Gastrocnemius medialis (tissue), 4 donors: Measurements from ENCODE around the gene PPT2.

ENCODE experiments used
- POLR2A ChIP-seq, 2 donors: fragments of 450-650 bp; IDR thresholded peaks; one replicate each; pipeline ENCODE4 v1.6.1; 2017; ENCODE audit warnings: antibody characterized with exemption in 2 of 2, mild to moderate bottlenecking in 2 of 2, moderate library complexity in 2 of 2
- TF ChIP-seq, protein P1 (sequence below), 5 experiments: fragments of 450-650 bp in 3 of 5; fragments of 200-600 bp in 2 of 5; sonication (generic) in 2 of 5; IDR thresholded peaks in 4 of 5; conservative IDR thresholded peaks in 1 of 5; 1 replicate in 4 of 5; 2 replicates in 1 of 5; pipeline ENCODE4 v1.5.1; 2016 to 2019; ENCODE audit warnings: antibody characterized with exemption in 5 of 5, mild to moderate bottlenecking in 3 of 5, moderate library complexity in 3 of 5

GRCh38 chr6:32117461-32117860, 36.5 kb upstream of the PPT2 start:
- TF ChIP-seq, protein P1, sequence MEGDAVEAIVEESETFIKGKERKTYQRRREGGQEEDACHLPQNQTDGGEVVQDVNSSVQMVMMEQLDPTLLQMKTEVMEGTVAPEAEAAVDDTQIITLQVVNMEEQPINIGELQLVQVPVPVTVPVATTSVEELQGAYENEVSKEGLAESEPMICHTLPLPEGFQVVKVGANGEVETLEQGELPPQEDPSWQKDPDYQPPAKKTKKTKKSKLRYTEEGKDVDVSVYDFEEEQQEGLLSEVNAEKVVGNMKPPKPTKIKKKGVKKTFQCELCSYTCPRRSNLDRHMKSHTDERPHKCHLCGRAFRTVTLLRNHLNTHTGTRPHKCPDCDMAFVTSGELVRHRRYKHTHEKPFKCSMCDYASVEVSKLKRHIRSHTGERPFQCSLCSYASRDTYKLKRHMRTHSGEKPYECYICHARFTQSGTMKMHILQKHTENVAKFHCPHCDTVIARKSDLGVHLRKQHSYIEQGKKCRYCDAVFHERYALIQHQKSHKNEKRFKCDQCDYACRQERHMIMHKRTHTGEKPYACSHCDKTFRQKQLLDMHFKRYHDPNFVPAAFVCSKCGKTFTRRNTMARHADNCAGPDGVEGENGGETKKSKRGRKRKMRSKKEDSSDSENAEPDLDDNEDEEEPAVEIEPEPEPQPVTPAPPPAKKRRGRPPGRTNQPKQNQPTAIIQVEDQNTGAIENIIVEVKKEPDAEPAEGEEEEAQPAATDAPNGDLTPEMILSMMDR (IDR thresholded peaks at IDR 0.05 in 4 of 5, conservative IDR thresholded peaks at IDR 0.05 in 1 of 5) = no peak
- TF ChIP-seq POLR2A (IDR thresholded peaks at IDR 0.05) = no peak
